Activated CD4-positive, alpha-beta memory T cell treated with anti-CD3 and anti-CD28 coated beads, Interleukin-2, amount 10 ng/mL, durations not matched to agents 7 days and 5 days (primary cell): ENCODE data around the gene TRIM60. TPM values are rescaled to one million over a fixed set of nuclear protein-coding genes. Genes with fewer than 3 reads are reported as not detected.
"Not testable (repeated sequence)": the region's sequence is repeated elsewhere in the genome, so short reads cannot be mapped to it uniquely, and the experiment has no call there.

ENCODE experiments used
- CTCF ChIA-PET: fragments of 350-600 bp; sonication (Branson Sonifier 250); formaldehyde crosslinking; loops from one replicate; lab custom pipeline; 2021; ENCODE audit warnings: antibody characterized with exemption, inconsistent platforms; lab: Charles Lee
- POLR2A ChIA-PET: fragments of 350-600 bp; sonication (Branson Sonifier 250); formaldehyde crosslinking; loops from one replicate; lab custom pipeline; 2021; ENCODE audit warnings: antibody characterized with exemption; lab: Charles Lee
- DNase-seq: peaks from one replicate; pipeline ENCODE4 v3.0.0-alpha.2; 2020
- H3K27ac Mint-ChIP-seq: one replicate; pipeline ENCODE4 v1.8.0; 2021; ENCODE audit warnings: mild to moderate bottlenecking, mixed read lengths
- H3K27me3 Mint-ChIP-seq: one replicate; pipeline ENCODE4 v1.8.0; 2021; ENCODE audit warnings: mixed read lengths
- H3K36me3 Mint-ChIP-seq: one replicate; pipeline ENCODE4 v1.8.0; 2021; ENCODE audit warnings: low read depth, mixed read lengths
- H3K4me1 Mint-ChIP-seq: one replicate; pipeline ENCODE4 v1.8.0; 2021; ENCODE audit warnings: mixed read lengths
- H3K4me3 Mint-ChIP-seq: one replicate; pipeline ENCODE4 v1.8.0; 2021; ENCODE audit warnings: mild to moderate bottlenecking, mixed read lengths
- H3K9me3 Mint-ChIP-seq: one replicate; pipeline ENCODE4 v1.8.0; 2021; ENCODE audit warnings: mixed read lengths
- total RNA-seq, 2 experiments: library from RNA; stranded (reverse); gene quantifications; one replicate each; pipeline ENCODE4 v1.2.3, GENCODE V29; 2021

TRIM60 gene
- total RNA-seq = not detected

DNA sequence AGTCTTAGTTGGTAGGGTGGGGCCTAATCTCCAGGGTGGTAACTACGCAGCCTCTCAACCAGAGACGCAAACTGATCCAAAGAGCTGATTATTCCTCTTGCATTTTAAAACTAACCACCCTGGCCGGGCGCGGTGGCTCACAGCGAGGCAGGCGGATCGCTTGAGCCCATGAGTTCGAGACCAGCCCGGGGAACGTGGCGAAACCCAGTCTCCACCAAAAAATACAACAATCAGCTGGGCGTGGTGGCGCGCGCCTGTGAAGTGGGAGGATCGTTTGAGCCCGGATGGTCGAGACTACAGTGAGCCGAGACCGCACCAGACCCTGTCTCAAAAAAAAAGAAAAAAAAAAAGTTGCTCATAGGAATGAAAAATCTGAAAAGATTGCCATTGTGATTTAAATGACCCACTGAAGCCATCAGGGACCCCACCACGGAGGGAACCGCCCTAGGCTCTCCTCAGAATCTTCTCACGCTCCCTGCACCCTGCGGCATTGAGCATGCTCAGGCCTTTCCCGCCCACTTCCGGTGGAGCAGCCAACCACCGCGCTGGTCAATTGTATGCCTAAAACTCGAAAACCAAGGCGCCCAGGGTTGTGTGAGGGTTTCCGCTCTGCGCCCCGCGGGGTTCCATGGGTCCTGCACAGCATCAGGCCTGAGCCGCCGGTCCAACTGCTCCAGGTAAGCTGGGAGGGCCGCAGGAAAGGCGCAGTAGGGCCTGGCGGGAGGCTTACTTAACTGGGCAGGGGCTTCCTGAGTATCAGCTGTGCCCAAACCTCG, at the start of gene TRIM60:
TRIM60 (plus strand) TSS at position 564 of the 776 bp plus-strand sequence. CDS start 8,074 bp downstream, outside the sequence.
- POLR2A ChIA-PET = no interaction called here
- Mint-ChIP-seq H3K4me1 (no peaks in the 10 kb centered on the region), H3K4me3 (no peak within 1 kb of the TSS), H3K9me3 (no peaks in the 10 kb centered on the region), H3K27ac (no peak within 1 kb of the TSS), H3K36me3 (no peaks in the 10 kb centered on the region), H3K27me3 (peaks cover 2% of the 10 kb centered on the region)
- CTCF ChIA-PET = no interaction called here
- no peak for DNase-seq

DNA sequence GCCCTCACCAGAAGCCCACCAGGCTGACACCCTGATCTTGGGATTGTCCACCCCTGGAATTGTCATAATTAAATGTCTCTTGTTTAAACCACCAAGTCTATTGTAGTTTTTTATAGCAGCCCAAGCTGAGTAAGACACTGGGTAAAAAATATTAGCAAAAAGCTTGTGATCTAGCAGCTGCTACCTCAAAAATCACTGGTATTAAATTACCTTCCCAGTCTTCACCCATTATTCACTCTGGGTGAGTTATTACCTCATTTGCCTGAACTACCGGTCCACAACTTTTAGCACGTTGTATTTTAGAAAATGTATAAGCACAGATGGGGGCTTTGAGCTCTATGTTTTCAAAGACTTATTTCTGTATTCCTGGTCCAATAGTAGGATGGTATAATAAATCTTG, 42.3 kb upstream of the TRIM60 start:
- ChIA-PET POLR2A (no interaction called here), CTCF (no interaction called here)
- Mint-ChIP-seq H3K9me3 (no peaks in the 10 kb centered on the region), H3K4me3 (no peak overlapping the region), H3K27ac (no peak overlapping the region), H3K4me1 (no peaks in the 10 kb centered on the region), H3K36me3 (no peaks in the 10 kb centered on the region), H3K27me3 (no peaks in the 10 kb centered on the region)
- no peak for DNase-seq

DNA sequence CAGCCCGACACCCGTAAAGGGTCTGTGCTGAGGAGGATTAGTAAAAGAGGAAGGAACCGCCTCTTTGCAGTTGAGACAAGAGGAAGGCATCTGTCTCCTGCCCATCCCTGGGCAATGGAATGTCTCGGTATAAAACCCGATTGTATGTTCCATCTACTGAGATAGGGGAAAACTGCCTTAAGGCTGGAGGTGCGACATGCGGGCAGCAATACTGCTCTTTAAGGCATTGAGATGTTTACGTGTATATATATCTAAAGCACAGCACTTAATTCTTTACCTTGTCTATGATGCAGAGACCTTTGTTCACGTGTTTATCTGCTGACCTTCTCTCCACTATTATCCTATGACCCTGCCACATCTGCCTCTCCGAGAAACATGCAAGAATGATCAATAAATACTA, 41.0 kb upstream of the TRIM60 start:
- H3K27me3 Mint-ChIP-seq, H3K4me3 Mint-ChIP-seq, DNase-seq, H3K27ac Mint-ChIP-seq, CTCF ChIA-PET, H3K36me3 Mint-ChIP-seq, POLR2A ChIA-PET, H3K4me1 Mint-ChIP-seq, H3K9me3 Mint-ChIP-seq: not testable (repeated sequence)

DNA sequence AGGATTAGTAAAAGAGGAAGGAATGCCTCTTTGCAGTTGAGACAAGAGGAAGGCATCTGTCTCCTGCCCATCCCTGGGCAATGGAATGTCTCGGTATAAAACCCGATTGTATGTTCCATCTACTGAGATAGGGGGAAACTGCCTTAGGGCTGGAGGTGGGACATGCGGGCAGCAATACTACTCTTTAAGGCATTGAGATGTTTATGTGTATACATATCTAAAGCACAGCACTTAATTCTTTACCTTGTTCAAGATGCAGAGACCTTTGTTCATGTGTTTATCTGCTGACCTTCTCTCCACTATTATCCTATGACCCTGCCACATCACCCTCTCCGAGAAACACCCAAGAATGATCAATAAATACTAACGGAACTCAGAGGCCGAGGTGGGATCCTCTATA, 35.7 kb upstream of the TRIM60 start:
- POLR2A ChIA-PET, H3K9me3 Mint-ChIP-seq, H3K36me3 Mint-ChIP-seq, H3K4me1 Mint-ChIP-seq, H3K4me3 Mint-ChIP-seq, CTCF ChIA-PET, DNase-seq, H3K27ac Mint-ChIP-seq: not testable (repeated sequence)
- peaks cover 19% of the 10 kb centered on the region for H3K27me3 Mint-ChIP-seq

DNA sequence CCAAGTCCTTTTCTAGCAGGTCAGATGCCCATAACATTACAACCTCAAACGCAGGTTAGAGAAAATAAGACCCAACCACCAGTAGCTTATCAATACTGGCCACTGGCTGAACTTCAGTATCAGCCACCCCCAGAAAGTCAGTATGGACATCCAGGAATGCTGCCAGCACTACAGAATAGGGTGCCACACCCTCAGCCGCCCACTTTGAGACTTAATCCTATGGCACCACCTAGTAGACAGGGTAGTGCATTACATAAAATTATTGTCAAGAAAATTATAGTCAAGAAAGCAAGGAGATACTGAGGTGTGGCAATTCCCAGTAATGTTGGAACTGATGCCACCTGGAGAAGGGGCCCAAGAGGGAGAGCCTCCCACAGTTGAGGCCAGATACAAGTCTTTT, 34.5 kb upstream of the TRIM60 start:
- ChIA-PET CTCF (no interaction called here), POLR2A (no interaction called here)
- Mint-ChIP-seq H3K27ac (no peak overlapping the region), H3K36me3 (no peaks in the 10 kb centered on the region), H3K27me3 (peaks cover 19% of the 10 kb centered on the region), H3K9me3 (no peaks in the 10 kb centered on the region), H3K4me3 (no peak overlapping the region), H3K4me1 (no peaks in the 10 kb centered on the region)
- no peak for DNase-seq

DNA sequence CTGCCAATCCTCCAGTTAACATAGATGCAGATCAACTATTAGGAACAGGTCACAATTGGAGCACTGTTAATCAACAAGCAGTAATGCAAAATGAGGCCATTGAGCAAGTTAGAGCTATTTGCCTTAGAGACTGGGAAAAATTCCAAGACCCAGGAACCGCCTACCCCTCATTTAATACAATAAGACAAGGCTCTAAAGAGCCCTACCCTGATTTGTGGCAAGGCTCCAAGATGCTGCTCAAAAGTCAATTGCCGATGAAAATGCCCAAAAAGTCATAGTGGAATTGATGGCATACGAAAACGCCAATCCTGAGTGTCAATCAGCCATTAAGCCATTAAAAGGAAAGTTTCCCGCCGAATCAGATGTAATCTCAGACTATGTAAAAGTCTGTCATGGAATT, 33.9 kb upstream of the TRIM60 start:
- Mint-ChIP-seq H3K36me3 (no peaks in the 10 kb centered on the region), H3K4me3 (no peak overlapping the region), H3K4me1 (no peaks in the 10 kb centered on the region), H3K9me3 (no peaks in the 10 kb centered on the region), H3K27ac (no peak overlapping the region), H3K27me3 (peaks cover 19% of the 10 kb centered on the region)
- ChIA-PET POLR2A (no interaction called here), CTCF (no interaction called here)
- DNase-seq = no peak

DNA sequence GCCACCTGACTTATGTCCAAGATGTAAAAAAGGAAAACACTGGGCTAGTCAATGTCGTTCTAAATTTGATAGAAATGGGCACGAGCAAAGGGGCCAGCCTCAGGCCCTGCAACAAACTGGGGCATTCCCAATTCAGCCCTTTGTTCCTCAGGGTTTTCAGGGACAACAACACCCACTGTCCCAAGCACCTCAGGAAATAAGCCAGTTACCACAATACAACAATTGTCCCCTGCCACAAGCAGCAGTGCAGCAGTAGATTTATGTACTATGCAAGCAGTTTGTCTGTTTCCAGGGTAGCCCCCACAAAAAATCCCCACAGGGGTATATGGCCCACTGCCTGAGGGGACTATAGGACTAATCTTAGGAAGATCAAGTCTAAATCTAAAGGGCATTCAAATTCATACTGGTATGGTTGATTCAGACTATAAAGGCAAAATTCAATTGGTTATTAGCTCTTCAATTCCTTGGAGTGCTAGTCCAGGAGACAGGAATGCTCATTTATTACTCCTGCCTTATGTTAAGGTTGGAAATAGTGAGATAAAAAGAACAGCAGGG, 33.2 kb upstream of the TRIM60 start:
- H3K27me3 Mint-ChIP-seq = peaks cover 19% of the 10 kb centered on the region
- POLR2A ChIA-PET, DNase-seq, H3K27ac Mint-ChIP-seq, H3K4me3 Mint-ChIP-seq, H3K36me3 Mint-ChIP-seq, H3K4me1 Mint-ChIP-seq, CTCF ChIA-PET, H3K9me3 Mint-ChIP-seq: not testable (repeated sequence)

DNA sequence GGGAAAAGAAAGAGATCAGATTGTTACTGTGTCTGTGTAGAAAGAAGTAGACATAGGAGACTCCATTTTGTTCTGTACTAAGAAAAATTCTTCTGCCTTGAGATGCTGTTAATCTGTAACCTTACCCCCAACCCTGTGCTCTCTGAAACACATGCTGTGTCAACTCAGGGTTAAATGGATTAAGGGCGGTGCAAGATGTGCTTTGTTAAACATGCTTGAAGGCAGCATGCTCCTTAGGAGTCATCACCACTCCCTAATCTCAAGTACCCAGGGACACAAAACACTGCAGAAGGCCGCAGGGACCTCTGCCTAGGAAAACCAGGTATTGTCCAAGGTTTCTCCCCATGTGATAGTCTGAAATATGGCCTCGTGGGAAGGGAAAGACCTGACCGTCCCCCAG, 29.8 kb upstream of the TRIM60 start:
- H3K27ac Mint-ChIP-seq, DNase-seq, POLR2A ChIA-PET, H3K36me3 Mint-ChIP-seq, H3K9me3 Mint-ChIP-seq, H3K4me3 Mint-ChIP-seq, CTCF ChIA-PET, H3K4me1 Mint-ChIP-seq: not testable (repeated sequence)
- H3K27me3 Mint-ChIP-seq = peaks cover 28% of the 10 kb centered on the region

DNA sequence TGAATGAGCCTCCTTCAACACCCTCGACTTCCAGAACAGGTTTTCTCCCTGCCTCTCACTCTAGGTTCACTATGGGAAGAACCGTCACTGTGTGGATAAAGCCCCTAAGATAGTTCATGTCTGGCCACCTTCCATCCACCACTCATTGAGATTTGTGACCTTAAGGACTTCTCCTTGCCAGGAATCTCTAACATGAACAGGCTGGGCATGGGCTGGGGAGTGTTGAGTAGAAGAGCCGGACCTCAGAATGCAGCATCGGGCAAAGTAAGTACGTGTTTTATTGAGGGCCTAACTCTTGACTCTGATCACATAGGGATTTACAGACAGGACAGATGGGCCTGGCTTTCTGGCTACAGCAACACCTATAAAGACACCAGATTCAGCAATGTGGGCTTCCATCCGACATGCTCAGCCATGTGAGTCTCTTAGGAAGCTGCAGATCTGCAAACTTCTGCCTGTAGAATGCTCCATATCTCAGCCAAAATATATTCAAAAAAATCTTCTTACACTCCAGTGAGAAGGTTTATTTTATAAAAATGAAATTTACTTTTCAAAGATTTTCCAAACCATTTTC, 26.4 kb upstream of the TRIM60 start:
- Mint-ChIP-seq H3K4me1 (peaks cover 14% of the 10 kb centered on the region), H3K27ac (no peak overlapping the region), H3K27me3 (peaks cover 21% of the 10 kb centered on the region), H3K9me3 (no peaks in the 10 kb centered on the region), H3K4me3 (no peak overlapping the region), H3K36me3 (no peaks in the 10 kb centered on the region)
- no peak for DNase-seq
- POLR2A ChIA-PET = no interaction called here
- CTCF ChIA-PET = no interaction called here

DNA sequence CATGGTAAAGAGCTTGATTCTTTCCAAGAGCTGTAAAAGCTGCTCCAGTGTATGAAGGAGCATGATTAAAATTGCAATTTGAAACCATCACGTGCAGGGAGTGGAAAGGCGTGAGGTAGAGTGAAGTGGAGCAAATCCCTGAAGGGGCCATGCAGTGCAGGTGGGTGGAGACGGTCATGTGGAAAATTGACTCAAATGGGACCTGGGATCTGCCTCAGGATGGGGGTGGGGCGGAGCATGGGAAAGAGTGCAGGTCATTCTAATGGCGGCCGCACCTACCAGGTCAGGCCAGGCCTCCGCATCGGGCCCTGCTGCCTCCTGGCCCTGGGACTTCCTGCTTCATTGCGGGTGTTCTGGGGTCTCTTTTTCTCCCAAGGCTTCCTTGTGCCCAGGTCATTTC, 25.3 kb upstream of the TRIM60 start:
- DNase-seq = no peak
- H3K27me3 Mint-ChIP-seq = peaks cover 30% of the 10 kb centered on the region
- CTCF ChIA-PET = no interaction called here
- POLR2A ChIA-PET = no interaction called here
- no peaks in the 10 kb centered on the region for H3K9me3 Mint-ChIP-seq
- no peak overlapping the region for H3K4me3 Mint-ChIP-seq
- H3K36me3 Mint-ChIP-seq = no peaks in the 10 kb centered on the region
- H3K4me1 Mint-ChIP-seq = peaks cover 14% of the 10 kb centered on the region
- no peak overlapping the region for H3K27ac Mint-ChIP-seq

DNA sequence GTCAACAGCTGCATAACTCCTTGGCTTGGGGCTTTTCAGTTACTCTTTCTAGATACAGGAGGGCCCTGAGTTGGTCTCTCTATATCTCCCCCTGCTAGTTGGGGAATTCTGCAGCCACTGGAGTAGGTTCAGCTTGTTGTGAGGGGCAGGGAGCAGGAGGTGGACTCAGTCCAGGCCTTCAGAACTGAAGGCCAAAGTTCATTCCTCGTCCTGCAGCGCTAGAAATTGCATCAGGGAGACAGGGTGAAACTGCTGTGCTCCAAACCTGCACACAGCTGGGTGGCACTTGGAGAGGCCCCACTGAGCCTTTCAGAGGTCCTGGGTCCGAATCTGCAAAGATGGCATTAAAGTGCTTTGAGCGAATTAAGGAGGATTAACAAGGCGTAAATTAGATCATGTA, 24.9 kb upstream of the TRIM60 start:
- H3K4me3 Mint-ChIP-seq = no peak overlapping the region
- H3K27me3 Mint-ChIP-seq = peaks cover 31% of the 10 kb centered on the region
- POLR2A ChIA-PET = no interaction called here
- H3K27ac Mint-ChIP-seq = no peak overlapping the region
- no peak for DNase-seq
- H3K4me1 Mint-ChIP-seq = peaks cover 14% of the 10 kb centered on the region
- no peaks in the 10 kb centered on the region for H3K9me3 Mint-ChIP-seq
- no peaks in the 10 kb centered on the region for H3K36me3 Mint-ChIP-seq
- CTCF ChIA-PET = no interaction called here

DNA sequence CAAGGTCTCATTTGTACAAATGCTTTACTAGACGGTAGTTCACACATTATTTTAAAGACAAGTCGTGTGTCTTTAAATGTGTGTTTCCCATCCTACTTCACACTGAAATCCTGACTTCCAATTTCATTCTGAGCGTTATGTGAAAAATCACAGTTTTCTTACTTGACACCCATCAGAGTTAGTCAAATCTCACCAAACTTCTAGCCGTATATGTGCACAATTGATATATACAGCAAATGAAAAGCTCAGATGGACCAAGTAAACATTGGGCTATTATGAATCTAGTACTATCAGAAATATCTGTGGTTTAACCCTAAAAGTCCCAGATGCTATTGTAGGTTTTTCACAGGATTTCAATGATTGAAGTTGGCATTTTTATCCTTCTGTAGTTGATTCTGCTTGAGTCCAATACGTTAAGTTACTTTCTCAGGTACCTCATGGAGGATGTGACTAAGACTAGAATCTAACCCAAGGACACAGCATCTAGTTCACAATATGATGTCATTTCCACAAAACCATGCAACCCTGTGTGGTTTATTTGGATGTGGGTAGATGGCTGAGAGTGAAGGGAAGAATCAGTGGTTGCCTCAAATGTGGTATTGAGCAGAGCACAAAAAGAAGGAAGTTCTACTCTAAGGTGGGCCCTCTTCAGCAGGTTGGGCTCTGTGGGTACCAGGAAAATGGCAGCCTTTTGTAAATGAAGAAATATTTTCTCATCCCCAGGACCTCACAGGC, 22.1 kb upstream of the TRIM60 start:
- Mint-ChIP-seq H3K36me3 (no peaks in the 10 kb centered on the region), H3K9me3 (no peaks in the 10 kb centered on the region), H3K4me1 (peaks cover 14% of the 10 kb centered on the region), H3K27me3 (peaks cover 44% of the 10 kb centered on the region), H3K4me3 (no peak overlapping the region), H3K27ac (no peak overlapping the region)
- DNase-seq = peak; percentile 42
- ChIA-PET POLR2A (no interaction called here), CTCF (interaction anchor here (1.0 kb wide), 1 partner anchor 33 kb away, joined by 3 read pairs; no protein-coding TSS in a partner anchor)

DNA sequence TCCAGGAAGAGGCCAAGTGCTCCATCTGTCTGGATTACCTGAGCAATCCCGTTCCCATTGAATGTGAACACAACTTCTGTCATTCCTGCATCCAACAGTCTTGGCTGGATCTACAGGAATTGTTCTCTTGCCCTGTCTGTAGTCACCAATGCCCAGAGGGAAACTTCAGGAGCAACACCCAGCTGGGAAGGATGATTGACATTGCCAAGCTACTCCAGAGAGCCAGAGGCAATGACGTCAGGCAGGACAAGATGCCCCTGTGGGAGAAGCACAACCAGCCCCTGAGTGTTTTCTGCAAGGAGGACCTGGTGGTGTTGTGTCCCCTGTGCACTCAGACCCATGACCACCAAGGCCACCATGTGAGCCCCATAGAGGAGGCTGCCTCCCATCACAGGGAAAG, 21.3 kb upstream of the TRIM60 start:
- Mint-ChIP-seq H3K36me3 (no peaks in the 10 kb centered on the region), H3K4me3 (no peak overlapping the region), H3K27ac (no peak overlapping the region), H3K9me3 (no peaks in the 10 kb centered on the region), H3K4me1 (peaks cover 14% of the 10 kb centered on the region), H3K27me3 (peaks cover 40% of the 10 kb centered on the region)
- ChIA-PET CTCF (interaction anchor here (1.0 kb wide), 1 partner anchor 34 kb away, joined by 3 read pairs; no protein-coding TSS in a partner anchor), POLR2A (no interaction called here)
- no peak for DNase-seq
